Psoas muscle (tissue), 8 donors: ENCODE results near the gene SRGAP3. TPM values are rescaled to one million over a fixed set of nuclear protein-coding genes. Genes with fewer than 3 reads are reported as not detected.

Experiments used
- ATAC-seq, 4 donors: fragments of 200-7000 bp; cut with Tn5 transposase; one replicate each; pipeline ENCODE4 v1.9.1; 2020; ENCODE audit warnings: moderate library complexity in 3 of 4, mild to moderate bottlenecking in 2 of 4
- DNase-seq, 2 donors: peaks; one replicate each; pipeline ENCODE4 v3.0.0-alpha.2; 2020
- H3K27ac ChIP-seq: fragments of 200-600 bp; one replicate; pipeline ENCODE4 v1.8.0; 2022
- H3K27me3 ChIP-seq, 3 donors: fragments of 200-600 bp in 1 of 3; one replicate each; pipeline versions ENCODE4 v1.6.1 to v1.8.0; 2013 to 2022; ENCODE audit warnings: low read length in 2 of 3, mild to moderate bottlenecking in 2 of 3, moderate library complexity in 1 of 3; ENCODE audit not compliant: insufficient read depth in 3 of 3
- H3K36me3 ChIP-seq, 2 donors: fragments of 200-600 bp in 1 of 2; one replicate each; pipeline versions ENCODE4 v1.6.1 to v1.8.0; 2013 to 2022; ENCODE audit warnings: low read depth in 1 of 2, mild to moderate bottlenecking in 1 of 2, moderate library complexity in 1 of 2; ENCODE audit not compliant: insufficient read depth in 1 of 2
- H3K4me1 ChIP-seq: fragments of 200-600 bp; one replicate; pipeline ENCODE4 v1.8.0; 2022
- H3K4me3 ChIP-seq: fragments of 200-600 bp; one replicate; pipeline ENCODE4 v1.8.0; 2022; ENCODE audit warnings: mild to moderate bottlenecking
- H3K9me3 ChIP-seq: fragments of 200-600 bp; one replicate; pipeline ENCODE4 v1.8.0; 2022
- WGBS, 3 donors: extraction: QIAGEN DNeasy Blood & Tissue Kit; methylation state at CpG; one replicate each; pipeline versions ENCODE4 v1.1.6 to v1.1.7; 2013; 5-methylcytosine and 5-hydroxymethylcytosine counted together
- intact Hi-C, 2 donors: fragments of 100-400 bp; cut with DNase I; formaldehyde crosslinking; loops; one replicate each; pipeline versions ENCODE4 v1.11.0 to v1.14.2; 2022
- polyA plus RNA-seq, 3 donors: library from polyadenylated mRNA; stranded (reverse); fragments of 200-250 nt; gene quantifications; one replicate each; pipeline ENCODE4 v1.2.3, GENCODE V29; 2013
- total RNA-seq, 4 donors: library from RNA; stranded (reverse); fragmentation: NEBNext Ultra II Directional in 2 of 4; extraction: Animal tissue kit (Norgen Biotek cat#: 25700) in 2 of 4; gene quantifications; one replicate each; pipeline versions ENCODE4 v1.2.1 to v1.2.4, GENCODE V29; 2021 to 2023
- TF ChIP-seq, protein P1 (sequence below): fragments of 200-600 bp; IDR thresholded peaks from one replicate; pipeline ENCODE4 v1.8.0; 2022; ENCODE audit warnings: antibody characterized with exemption
- donor health status: healthy with polysubstance abuse.
- donor health status: DM: no; HTN: no; CAD: no; lungs with moderate emphysema.
- donor health status: Bipolar disorder and iron deficiency.
- donor health status: healthy.
- donor health status: DM: yes; HTN: yes; CAD: no.
- donor health status: DM: no; HTN: no; CAD: no.
- donor health status: DM: no; HTN: no; CAD: no.
- donor health status: DM: yes; HTN: yes; CAD: no.

SRGAP3 gene
- total and polyA plus RNA-seq, 7 donors, result 0.77 to 7.6 (median 1.9) TPM

DNA sequence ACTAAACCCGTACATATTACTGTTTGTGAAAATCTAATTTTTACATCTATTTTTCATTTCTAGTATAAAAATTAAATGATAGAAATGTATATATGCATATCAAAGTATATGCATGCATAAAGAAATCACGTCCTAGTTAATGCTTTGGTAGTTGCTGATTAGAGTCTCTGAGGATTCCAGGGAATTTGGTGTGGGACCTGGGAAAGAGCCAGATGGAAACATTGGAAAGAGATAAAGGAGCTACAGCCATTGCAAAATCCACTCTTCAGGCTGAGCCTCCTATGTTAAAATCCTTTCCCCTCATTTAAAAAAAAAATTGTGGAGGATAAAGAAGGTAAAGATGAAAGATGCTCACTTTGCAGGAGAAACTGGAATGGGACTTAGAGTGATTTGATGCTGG, 134.1 kb downstream of the SRGAP3 start:
- TF ChIP-seq, protein P1, sequence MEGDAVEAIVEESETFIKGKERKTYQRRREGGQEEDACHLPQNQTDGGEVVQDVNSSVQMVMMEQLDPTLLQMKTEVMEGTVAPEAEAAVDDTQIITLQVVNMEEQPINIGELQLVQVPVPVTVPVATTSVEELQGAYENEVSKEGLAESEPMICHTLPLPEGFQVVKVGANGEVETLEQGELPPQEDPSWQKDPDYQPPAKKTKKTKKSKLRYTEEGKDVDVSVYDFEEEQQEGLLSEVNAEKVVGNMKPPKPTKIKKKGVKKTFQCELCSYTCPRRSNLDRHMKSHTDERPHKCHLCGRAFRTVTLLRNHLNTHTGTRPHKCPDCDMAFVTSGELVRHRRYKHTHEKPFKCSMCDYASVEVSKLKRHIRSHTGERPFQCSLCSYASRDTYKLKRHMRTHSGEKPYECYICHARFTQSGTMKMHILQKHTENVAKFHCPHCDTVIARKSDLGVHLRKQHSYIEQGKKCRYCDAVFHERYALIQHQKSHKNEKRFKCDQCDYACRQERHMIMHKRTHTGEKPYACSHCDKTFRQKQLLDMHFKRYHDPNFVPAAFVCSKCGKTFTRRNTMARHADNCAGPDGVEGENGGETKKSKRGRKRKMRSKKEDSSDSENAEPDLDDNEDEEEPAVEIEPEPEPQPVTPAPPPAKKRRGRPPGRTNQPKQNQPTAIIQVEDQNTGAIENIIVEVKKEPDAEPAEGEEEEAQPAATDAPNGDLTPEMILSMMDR, result no peak
- DNase-seq (no peak), ATAC-seq (no peak)
- H3K36me3 ChIP-seq, result no peaks in the 10 kb centered on the region
- 86 to 91% (median 87%) methylated on average over 2 of the region's 2 CpGs for WGBS, 3 donors
- no peaks in the 10 kb centered on the region for H3K27me3 ChIP-seq
- H3K27ac ChIP-seq, result no peak overlapping the region
- no peak overlapping the region for H3K4me3 ChIP-seq
- intact Hi-C loops, result no loop called here
- H3K9me3 ChIP-seq, result no peaks in the 10 kb centered on the region
- peaks cover 5% of the 10 kb centered on the region for H3K4me1 ChIP-seq

DNA sequence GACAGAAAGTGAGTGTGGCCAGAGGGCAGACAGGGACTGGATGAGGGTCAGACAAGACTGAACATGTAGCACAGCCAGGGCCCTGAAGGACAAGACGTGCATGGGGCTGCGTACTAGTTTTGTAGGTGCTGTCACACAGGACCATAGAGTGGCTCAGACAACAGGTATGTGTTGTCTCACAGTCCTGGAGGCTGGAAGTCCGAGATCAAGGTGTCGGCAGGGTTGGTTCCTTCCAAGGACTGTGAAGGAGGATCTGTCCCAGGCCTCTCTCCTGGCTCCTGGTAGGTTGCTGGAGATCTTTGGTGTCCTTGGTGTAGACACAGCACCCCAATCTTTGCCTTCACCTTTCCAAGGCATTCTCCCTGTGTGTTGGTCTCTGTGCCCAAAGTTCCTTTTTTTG, 136.4 kb downstream of the SRGAP3 start:
- DNase-seq (no peak), ATAC-seq (no peak)
- Histone ChIP-seq H3K4me3 (no peak overlapping the region), H3K9me3 (no peaks in the 10 kb centered on the region), H3K4me1 (peaks cover 5% of the 10 kb centered on the region), H3K27me3 (no peaks in the 10 kb centered on the region), H3K36me3 (no peaks in the 10 kb centered on the region), H3K27ac (no peak overlapping the region)
- TF ChIP-seq, protein P1, result no peak
- WGBS, 3 donors, result 92 to 97% (median 94%) methylated on average over 4 of the region's 4 CpGs
- intact Hi-C loops, result no loop called here

DNA sequence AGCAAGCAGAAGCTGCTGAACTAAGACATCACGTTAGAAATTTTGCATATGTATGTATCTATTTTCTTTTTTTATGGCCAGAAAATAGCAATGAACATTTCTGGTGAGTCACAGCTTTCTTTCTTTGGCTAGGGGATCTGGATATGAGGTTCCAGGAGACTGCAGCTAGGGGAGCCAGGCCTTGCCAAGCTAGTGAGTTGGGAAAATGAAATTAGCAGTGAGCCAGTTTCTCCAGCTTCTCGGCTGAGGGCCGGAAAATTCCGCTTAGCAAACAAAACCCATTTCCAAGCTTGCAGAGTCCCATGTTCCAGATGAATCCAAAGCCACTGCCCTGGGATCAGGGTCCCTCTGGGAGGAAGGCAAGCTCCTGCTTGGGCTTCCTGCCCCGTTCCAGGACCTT, 137.6 kb downstream of the SRGAP3 start:
- no peak overlapping the region for H3K4me3 ChIP-seq
- no peaks in the 10 kb centered on the region for H3K36me3 ChIP-seq
- TF ChIP-seq, protein P1, result no peak
- ATAC-seq, result peak; percentile 43 to 91 (median 68)
- intact Hi-C loops, result no loop called here
- WGBS, 3 donors, result 32 to 46% (median 33%) methylated on average over 5 of the region's 5 CpGs
- H3K9me3 ChIP-seq, result no peaks in the 10 kb centered on the region
- peak; percentile 51 to 76 for DNase-seq
- no peak overlapping the region for H3K27ac ChIP-seq
- H3K4me1 ChIP-seq, result peaks cover 5% of the 10 kb centered on the region
- H3K27me3 ChIP-seq, result no peaks in the 10 kb centered on the region

DNA sequence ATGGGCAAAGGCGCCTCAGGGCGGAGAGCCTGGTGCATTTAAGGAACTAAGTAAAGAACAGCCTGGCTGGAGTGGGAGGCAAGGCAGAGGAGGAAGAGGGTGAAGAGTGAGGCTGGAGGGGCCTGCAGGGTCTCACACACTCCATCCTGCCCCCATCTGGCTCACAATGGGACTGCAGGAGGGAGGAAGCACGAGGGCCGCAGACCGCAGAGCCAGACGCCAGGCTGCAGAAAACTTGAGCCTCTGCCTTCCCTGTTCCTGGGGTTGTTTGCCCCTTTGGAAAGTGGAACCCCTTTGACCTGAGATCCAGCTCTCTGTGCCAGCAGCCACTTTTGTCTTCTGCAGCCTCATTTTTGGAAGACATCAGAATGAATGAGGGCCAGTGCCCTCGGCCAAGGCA, 138.0 kb downstream of the SRGAP3 start:
- 74 to 90% (median 81%) methylated on average over 7 of the region's 7 CpGs for WGBS, 3 donors
- no peak overlapping the region for H3K4me3 ChIP-seq
- intact Hi-C loops, result no loop called here
- peaks cover 5% of the 10 kb centered on the region for H3K4me1 ChIP-seq
- no peak overlapping the region for H3K27ac ChIP-seq
- no peaks in the 10 kb centered on the region for H3K36me3 ChIP-seq
- DNase-seq, result no peak
- no peaks in the 10 kb centered on the region for H3K27me3 ChIP-seq
- no peaks in the 10 kb centered on the region for H3K9me3 ChIP-seq
- TF ChIP-seq, protein P1, result no peak
- peak in 3 of 4 donors; percentile 16 to 27 (median 23) for ATAC-seq

- H3K4me3 ChIP-seq, result no peak overlapping the region
- no peaks in the 10 kb centered on the region for H3K36me3 ChIP-seq
- ATAC-seq (no peak), DNase-seq (no peak)
- TF ChIP-seq, protein P1, result no peak
- H3K27ac ChIP-seq, result no peak overlapping the region
- intact Hi-C loops, result no loop called here
- 89 to 96% (median 91%) methylated on average over 5 of the region's 5 CpGs for WGBS, 3 donors
- no peaks in the 10 kb centered on the region for H3K27me3 ChIP-seq
- H3K4me1 ChIP-seq, result peaks cover 5% of the 10 kb centered on the region
- no peaks in the 10 kb centered on the region for H3K9me3 ChIP-seq
Measured at GRCh38 chr3:9110802-9111201, 138.6 kb downstream of the SRGAP3 start.
